Measurements from ENCODE around the gene KCNMA1.

DNA sequence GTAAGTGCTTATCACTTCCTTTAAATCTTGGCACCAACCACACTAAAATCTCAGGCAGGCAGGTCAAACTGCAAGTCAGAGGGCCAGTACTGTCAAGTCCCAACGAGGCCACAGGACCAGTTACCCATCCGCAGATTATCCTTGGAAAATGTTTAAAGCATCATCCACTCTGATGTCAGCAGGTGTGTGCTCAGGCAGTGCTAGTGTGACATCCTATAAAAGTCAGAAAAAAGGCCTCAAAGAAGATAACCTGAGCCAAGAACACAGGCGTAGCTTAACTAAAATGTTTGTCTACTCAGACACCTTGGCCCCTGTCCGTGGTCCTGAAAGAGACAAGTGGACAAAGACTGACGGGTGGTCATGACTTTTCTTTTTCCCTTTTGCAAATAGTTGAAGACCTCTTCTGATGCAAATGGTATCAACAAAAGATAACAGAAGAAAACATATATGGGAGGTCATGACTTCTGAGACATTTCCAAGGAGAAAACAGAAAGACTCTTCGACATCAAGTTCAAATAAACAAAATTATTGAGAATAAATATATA is 309.3 kb downstream of the KCNMA1 start:
- TF ChIP-seq, protein P1, sequence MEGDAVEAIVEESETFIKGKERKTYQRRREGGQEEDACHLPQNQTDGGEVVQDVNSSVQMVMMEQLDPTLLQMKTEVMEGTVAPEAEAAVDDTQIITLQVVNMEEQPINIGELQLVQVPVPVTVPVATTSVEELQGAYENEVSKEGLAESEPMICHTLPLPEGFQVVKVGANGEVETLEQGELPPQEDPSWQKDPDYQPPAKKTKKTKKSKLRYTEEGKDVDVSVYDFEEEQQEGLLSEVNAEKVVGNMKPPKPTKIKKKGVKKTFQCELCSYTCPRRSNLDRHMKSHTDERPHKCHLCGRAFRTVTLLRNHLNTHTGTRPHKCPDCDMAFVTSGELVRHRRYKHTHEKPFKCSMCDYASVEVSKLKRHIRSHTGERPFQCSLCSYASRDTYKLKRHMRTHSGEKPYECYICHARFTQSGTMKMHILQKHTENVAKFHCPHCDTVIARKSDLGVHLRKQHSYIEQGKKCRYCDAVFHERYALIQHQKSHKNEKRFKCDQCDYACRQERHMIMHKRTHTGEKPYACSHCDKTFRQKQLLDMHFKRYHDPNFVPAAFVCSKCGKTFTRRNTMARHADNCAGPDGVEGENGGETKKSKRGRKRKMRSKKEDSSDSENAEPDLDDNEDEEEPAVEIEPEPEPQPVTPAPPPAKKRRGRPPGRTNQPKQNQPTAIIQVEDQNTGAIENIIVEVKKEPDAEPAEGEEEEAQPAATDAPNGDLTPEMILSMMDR (IDR thresholded peaks at IDR 0.05), result no peak
- no peak for TF ChIP-seq POLR2AphosphoS5 (IDR thresholded peaks at IDR 0.05)
